ENCODE data around the gene ALPK3.

Gene ALPK3

DNA sequence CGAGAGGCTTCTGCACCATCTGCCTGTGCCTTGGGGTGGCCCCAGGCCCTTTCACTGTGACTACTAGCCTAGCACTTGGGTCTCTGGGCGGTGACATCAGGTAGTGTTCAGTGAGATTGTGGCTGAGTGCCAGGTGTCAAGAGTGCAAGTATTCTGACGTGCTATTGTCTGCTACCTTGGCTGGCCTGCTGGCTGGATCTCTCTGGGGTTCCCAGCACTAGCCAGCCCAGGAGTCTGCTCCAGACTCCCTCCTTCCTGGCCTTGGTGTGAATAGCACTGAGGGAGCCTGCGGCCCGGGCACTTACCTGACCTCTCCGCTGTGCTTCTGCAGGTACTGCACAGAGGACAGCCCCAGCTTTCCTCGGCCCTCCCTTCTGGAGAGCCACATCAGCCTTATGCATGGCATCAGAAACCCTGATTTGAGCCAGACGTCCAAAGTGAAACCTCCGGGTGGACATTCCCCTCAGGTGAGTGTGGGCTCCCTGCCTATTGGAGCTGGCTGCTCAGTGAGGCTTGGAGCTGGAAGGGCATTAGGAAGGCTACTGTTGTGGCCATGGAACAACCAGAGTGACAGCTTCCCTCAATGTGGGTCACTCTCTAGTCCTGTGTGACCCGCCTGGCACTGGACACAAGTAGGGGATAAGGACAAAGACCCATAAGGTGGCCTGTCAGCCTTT lies 17.5 kb upstream of the ALPK3 start:
- DNase-seq = no peak

GRCh38 chr15:84800365-84800806 lies 16.8 kb upstream of the ALPK3 start:
- DNase-seq = no peak

- DNase-seq = no peak
Measured at GRCh38 chr15:84804005-84804900, 12.9 kb upstream of the ALPK3 start.

- no peak for DNase-seq
Measured at GRCh38 chr15:84805221-84805620, 11.9 kb upstream of the ALPK3 start.

- no peak for DNase-seq
Measured at GRCh38 chr15:84807228-84807627, 9.9 kb upstream of the ALPK3 start.

DNA sequence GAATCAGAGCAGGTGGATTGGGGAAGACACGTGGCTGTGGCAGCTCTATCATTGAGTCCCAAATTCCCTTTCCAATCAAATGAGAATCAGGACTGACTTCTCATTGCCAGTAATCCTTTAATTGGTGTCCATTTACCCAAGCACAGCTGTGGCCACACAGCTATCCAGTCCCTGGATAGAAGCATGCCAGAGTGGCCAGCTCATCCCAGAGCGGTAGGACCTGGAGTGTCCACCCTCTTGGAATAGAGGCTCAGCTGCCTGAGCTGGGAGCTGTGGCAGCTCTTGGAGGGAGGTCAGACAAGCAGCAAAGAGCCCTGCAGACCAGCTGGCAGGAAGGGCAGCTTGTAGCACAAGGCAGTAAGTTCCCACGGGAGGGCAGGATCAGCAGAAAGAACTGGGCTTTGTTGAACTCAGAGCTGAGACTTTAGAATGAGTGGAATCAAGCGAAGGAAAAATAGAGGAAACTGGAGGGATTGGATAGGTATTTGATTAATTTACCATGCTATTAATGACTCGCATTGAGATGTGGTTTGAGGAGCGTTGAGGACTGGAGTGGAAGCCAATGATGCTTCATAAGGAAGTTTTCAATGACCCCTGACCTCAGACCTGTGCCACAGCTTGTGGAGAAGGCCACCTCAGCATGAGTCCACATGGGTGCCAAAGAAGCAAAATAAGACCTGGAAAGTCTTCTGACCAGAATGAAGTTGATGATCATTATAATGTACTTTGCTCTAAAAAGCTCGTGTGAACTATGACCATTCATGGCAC lies 6.9 kb upstream of the ALPK3 start:
- DNase-seq = no peak

DNA sequence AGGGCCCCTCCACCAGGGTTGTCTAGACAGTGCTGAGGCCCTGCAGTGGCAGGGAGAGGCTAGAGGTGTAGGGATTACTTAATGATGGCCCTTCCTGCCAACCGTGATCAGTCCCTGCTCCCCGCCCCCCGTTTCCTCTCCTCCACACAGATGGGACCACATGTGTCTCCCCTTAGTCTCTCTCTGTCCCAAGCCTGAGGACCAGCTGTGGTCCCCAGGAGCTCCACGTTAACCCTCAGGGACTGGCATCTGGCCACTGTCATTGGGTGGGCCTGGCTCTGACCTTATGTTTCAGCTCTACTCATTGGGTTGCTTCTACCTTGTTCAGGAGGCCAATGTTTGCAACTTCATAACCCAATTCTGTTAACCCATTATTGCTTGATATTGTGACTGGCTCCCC lies 6.0 kb upstream of the ALPK3 start:
- DNase-seq = no peak

DNA sequence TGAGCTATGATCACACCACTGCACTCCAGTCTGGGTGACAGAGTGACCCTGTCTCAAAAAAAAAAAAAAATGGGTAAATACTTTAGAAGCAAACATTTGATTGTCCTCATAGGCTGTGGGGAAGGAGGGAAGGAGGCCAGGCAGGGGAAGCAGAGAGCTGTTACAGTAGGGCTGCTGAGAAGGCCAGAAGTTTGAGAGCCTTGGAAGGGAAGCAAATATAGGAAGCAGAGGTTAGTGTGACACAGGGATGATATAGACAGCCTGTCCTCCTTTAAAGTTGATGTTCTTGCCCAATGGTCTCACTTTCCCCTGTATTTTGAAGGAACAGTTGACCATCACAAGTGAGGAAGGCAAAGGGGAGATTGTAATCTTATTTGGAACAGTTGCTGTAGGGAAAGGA lies 5.3 kb upstream of the ALPK3 start:
- DNase-seq = no peak

DNA sequence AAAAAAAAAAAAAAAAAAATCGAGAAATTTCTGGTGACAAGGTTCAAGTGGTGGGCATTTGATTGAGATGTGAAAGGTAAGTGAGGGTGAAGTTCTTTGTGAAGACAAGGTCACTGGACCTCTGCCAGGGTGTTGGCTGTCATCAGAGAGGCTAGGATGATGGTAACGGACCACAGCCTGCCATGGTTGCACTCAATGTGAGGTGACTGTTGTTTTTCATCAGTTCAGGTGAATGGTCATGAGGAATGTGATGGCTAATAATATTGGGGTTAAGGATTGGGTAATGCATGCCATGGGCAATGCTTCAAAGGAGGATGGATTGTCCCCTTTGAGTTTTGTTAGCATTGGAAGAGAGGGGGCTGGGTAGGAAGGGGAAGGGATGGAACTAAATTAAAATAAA lies 4.3 kb upstream of the ALPK3 start:
- DNase-seq = no peak

- no peak for DNase-seq
Measured at GRCh38 chr15:84813435-84813834, 3.7 kb upstream of the ALPK3 start.

GRCh38 chr15:84813931-84814330 lies 3.2 kb upstream of the ALPK3 start:
- DNase-seq = no peak

DNA sequence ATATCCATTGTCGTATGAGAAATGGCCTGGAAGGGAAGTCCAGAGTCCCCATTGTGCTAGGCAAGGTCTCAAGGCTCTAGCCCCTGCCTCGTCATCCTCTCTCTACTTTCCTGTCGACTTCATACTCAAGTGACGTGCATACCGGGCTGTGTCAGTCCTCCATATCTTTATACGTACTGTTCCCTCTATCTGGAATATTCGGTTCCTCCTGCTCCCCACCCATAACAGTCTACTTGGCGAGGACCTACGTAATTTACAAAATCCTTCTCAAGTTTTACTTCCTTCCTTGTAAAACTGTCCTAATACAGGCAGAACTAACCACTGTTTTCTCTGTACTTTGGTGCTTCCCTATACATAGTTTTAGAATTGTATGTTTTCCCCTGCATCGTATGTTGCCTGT lies 2.2 kb upstream of the ALPK3 start:
- no peak for DNase-seq

GRCh38 chr15:84817466-84818081 lies 418 bp downstream of the ALPK3 start:
- no peak for DNase-seq

GRCh38 chr15:84818261-84819131 lies 1.3 kb downstream of the ALPK3 start:
- DNase-seq = no peak

DNA sequence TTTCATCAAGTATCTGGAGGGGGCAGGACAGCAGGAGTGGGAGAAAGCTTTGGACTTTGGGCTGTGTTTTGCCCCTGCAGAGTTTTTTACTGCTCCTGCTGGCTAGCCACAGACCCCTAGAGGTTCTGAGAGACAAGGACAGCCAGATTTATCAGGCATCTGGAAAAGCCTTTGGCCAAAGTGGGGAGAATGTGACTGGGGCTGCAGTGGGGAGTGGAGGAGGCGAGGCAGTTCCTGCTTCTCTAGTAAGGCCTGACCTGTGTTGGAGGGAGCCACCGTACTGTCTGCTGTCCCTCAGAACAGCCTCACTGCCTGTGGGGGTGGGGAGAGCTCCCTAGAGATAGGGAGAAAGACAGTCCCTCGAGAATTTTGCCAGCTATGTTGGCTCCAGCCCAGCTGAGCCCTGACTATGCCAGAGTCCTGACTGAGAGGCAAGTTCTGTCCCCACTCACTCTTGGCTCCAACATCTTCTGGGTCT lies 2.2 kb downstream of the ALPK3 start:
- DNase-seq = no peak

- DNase-seq = no peak
Measured at GRCh38 chr15:84819791-84820190, 2.6 kb downstream of the ALPK3 start.

DNA sequence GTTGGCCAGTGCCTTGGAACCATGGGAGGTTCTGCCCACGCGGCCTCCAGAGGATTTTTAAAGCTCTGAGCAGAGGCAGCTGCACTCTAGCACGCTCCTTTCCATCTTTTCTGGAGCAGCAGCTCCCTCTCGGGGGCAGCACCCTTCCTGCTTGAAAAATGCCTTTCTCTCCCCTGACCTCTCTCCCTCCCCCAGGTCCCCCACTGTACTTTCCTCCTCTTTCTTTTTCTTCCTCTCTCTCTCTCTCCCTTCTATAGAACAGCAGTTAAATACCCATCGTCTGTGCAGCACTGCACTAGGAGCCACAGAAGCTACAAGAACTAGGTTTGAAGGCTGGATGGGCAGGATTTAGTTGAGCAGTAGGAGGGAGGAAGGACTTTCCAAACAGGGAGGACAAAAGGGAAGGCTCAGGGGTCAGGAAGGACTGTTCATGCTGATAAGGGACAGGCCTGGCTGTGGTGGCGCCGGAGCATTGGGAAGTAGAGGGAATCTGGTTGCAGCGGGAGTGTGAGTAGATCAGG lies 4.4 kb downstream of the ALPK3 start:
- DNase-seq = no peak

DNA sequence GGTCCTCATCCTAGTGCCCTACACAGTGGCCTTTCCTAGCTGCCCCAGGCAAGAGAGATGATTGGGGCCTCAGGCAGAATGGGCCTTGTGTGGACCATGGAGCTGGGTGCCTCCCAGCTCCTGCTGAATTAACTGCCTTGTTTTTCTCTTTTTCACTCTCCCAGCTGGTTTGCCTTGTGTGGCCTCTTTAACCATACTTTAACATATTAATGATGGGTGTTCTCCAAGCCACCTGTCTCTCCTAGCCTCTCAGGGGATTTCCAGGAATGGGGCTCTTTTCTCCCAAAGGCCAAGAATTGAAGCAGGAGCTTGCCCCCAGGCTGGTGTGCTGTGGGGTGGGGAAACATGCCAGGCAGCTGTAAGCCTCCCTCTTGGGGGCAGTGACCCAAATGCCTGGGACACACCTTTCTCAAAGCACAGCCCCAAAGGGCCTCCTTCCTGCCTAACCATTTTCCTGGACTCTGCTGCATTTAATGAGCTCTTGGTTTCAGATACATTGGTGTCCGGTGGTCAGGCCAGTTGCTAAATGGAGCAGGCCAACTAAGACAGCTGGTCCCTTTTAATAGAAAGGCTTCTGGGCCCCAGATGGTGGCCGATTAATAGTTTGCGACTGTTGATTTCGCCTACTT lies 5.6 kb downstream of the ALPK3 start:
- no peak for DNase-seq

GRCh38 chr15:84823282-84823878 lies 6.2 kb downstream of the ALPK3 start:
- DNase-seq = no peak

GRCh38 chr15:84824260-84825007 lies 7.3 kb downstream of the ALPK3 start:
- no peak for DNase-seq
